Calu3 (cell line): ENCODE results near the gene ADRB1. TPM values are rescaled to one million over a fixed set of nuclear protein-coding genes. Genes with fewer than 3 reads are reported as not detected.

Source experiments
- BruUV-seq: library from RNA; stranded (reverse); fragments of 400-500 nt; replicated peaks from 2 replicates; lab custom pipeline; 2021; lab: Mats Ljungman, UMichigan
- CTCF ChIA-PET: fragments of 300-600 bp; sonication (Branson Sonifier 250); formaldehyde crosslinking; loops from one replicate; lab custom pipeline; 2022; ENCODE audit warnings: antibody characterized with exemption; lab: Charles Lee
- DNase-seq: peaks from one replicate; pipeline ENCODE4 v3.0.0; 2022
- H3K27ac Mint-ChIP-seq: one replicate; pipeline ENCODE4 v1.8.0; 2022; ENCODE audit warnings: mixed read lengths; ENCODE audit not compliant: unreplicated experiment
- H3K27me3 Mint-ChIP-seq: one replicate; pipeline ENCODE4 v1.8.0; 2022; ENCODE audit warnings: mixed read lengths; ENCODE audit not compliant: unreplicated experiment
- H3K36me3 Mint-ChIP-seq: one replicate; pipeline ENCODE4 v1.8.0; 2022; ENCODE audit warnings: mild to moderate bottlenecking, moderate library complexity, mixed read lengths; ENCODE audit not compliant: insufficient read depth, unreplicated experiment
- H3K4me1 Mint-ChIP-seq: one replicate; pipeline ENCODE4 v1.8.0; 2022; ENCODE audit warnings: mild to moderate bottlenecking, low read depth, mixed read lengths; ENCODE audit not compliant: unreplicated experiment
- H3K4me3 Mint-ChIP-seq: one replicate; pipeline ENCODE4 v1.8.0; 2022; ENCODE audit warnings: mild to moderate bottlenecking, low read depth, moderate library complexity, mixed read lengths; ENCODE audit not compliant: unreplicated experiment
- H3K9me3 Mint-ChIP-seq: one replicate; pipeline ENCODE4 v1.8.0; 2022; ENCODE audit warnings: low read depth, mixed read lengths; ENCODE audit not compliant: unreplicated experiment
- intact Hi-C: fragments of 100-400 bp; cut with micrococcal nuclease; formaldehyde crosslinking; loops from one replicate; pipeline ENCODE4 v1.10.0; 2022; ENCODE audit not compliant: unreplicated experiment
- total RNA-seq: library from RNA; stranded (reverse); gene quantifications from 2 replicates; pipeline ENCODE4 v1.2.3, GENCODE V29; 2022
- TF ChIP-seq, protein P1 (sequence below): fragments of 200-600 bp; IDR thresholded peaks from one replicate; pipeline ENCODE4 v1.8.0; 2022; ENCODE audit warnings: antibody characterized with exemption; ENCODE audit not compliant: unreplicated experiment

The ADRB1 gene
- total RNA-seq, 1 experiment from 2014 or later: 0.47 TPM

DNA sequence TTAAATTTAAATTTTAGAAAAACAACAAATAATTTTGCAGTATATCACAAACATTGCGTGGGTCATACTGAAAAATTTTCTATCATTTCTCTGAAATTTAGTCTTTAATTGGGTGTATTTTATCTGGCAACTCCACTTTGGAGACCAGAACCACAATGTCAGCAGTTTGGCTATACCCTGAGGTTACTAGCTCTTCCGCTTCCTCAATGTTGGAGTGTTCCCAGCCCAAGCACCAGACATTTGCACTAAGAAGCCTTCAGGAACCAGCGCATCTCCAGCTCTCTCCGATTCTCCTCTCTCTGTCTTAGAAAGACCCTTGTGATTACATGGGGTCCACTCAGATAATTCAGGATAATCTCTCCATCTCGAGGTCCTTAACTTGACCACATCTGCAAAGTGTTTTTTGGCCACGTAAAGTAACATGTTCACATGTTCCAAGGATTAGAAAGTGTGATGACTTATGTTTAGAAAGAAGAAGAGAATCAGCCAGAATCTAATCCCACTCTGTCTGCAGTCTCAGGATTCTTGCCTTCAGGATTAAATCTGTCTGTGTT, 43.1 kb upstream of the ADRB1 start:
- CTCF ChIA-PET: no interaction called here
- Mint-ChIP-seq H3K9me3 (no peaks in the 10 kb centered on the region), H3K36me3 (no peaks in the 10 kb centered on the region), H3K27ac (no peak overlapping the region), H3K27me3 (peaks cover 33% of the 10 kb centered on the region), H3K4me3 (no peak overlapping the region), H3K4me1 (no peaks in the 10 kb centered on the region)
- no TSS peak for BruUV-seq
- TF ChIP-seq, protein P1, sequence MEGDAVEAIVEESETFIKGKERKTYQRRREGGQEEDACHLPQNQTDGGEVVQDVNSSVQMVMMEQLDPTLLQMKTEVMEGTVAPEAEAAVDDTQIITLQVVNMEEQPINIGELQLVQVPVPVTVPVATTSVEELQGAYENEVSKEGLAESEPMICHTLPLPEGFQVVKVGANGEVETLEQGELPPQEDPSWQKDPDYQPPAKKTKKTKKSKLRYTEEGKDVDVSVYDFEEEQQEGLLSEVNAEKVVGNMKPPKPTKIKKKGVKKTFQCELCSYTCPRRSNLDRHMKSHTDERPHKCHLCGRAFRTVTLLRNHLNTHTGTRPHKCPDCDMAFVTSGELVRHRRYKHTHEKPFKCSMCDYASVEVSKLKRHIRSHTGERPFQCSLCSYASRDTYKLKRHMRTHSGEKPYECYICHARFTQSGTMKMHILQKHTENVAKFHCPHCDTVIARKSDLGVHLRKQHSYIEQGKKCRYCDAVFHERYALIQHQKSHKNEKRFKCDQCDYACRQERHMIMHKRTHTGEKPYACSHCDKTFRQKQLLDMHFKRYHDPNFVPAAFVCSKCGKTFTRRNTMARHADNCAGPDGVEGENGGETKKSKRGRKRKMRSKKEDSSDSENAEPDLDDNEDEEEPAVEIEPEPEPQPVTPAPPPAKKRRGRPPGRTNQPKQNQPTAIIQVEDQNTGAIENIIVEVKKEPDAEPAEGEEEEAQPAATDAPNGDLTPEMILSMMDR: no peak
- intact Hi-C loops: no loop called here
- no peak for DNase-seq

DNA sequence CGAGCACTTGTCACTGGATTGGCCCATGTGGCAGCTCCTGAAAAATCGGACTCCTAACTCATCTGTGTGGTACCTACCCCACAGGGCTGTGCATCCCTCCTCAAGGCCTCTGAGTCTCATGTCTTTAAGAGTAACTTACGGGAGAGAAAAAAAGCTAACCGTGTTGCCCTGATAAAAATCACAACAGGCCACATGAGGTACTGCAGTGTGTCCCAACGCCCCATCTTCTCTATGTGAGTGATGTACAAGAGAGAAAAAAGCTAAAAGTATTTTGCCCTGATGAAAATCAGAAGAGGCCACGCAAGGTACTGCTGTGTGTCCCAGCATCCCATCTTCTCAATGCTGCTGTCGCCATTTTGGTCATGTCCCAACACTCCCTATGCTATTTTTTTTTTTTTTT, 41.2 kb upstream of the ADRB1 start:
- H3K27ac Mint-ChIP-seq: no peak overlapping the region
- TF ChIP-seq, protein P1: no peak
- H3K4me3 Mint-ChIP-seq: no peak overlapping the region
- H3K36me3 Mint-ChIP-seq: no peaks in the 10 kb centered on the region
- DNase-seq: no peak
- no peaks in the 10 kb centered on the region for H3K4me1 Mint-ChIP-seq
- BruUV-seq: no TSS peak
- CTCF ChIA-PET: interaction anchor here (0.8 kb wide), 1 partner anchor 18 kb away, joined by 6 read pairs; no protein-coding TSS in a partner anchor
- no peaks in the 10 kb centered on the region for H3K9me3 Mint-ChIP-seq
- peaks cover 19% of the 10 kb centered on the region for H3K27me3 Mint-ChIP-seq
- intact Hi-C loops: no loop called here

DNA sequence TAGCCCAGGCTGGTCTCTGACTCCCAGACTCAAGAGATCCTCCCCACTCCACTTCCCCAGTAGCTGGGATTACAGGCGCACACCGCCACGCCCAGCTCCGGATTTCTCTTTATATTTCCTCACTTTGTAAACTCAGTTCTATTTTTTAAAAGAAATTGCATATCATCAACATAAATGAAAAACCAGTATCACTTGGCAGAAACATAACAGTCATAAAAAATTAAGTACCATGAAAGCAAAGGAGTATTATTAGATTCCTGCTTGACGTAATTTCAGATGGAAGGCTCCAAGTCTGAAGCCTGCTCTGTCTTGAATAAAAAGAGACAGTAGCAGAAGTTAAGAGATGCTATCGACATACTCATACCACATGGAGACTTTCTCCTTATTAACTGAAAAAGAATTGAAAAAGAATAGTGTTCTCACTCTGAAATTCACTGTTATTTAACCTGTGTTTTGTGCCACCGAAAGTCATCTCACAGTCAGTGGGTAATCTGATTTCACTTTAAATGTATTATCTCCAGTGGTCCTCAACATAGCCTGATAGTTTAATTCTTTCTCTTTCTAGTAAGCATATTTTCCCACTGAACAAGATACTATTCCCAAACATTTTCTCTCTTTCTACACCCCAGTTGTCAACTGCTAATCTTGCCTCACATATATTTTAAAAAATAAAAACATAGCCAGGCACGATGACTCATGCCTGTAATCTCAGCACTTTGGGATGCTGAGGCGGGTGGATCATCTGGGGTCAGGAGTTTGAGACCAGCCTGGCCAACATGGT, 40.3 kb upstream of the ADRB1 start:
- H3K27ac Mint-ChIP-seq: no peak overlapping the region
- CTCF ChIA-PET: interaction anchor here (0.6 kb wide), 1 partner anchor 1244 kb away, joined by 3 read pairs; no protein-coding TSS in a partner anchor

DNA sequence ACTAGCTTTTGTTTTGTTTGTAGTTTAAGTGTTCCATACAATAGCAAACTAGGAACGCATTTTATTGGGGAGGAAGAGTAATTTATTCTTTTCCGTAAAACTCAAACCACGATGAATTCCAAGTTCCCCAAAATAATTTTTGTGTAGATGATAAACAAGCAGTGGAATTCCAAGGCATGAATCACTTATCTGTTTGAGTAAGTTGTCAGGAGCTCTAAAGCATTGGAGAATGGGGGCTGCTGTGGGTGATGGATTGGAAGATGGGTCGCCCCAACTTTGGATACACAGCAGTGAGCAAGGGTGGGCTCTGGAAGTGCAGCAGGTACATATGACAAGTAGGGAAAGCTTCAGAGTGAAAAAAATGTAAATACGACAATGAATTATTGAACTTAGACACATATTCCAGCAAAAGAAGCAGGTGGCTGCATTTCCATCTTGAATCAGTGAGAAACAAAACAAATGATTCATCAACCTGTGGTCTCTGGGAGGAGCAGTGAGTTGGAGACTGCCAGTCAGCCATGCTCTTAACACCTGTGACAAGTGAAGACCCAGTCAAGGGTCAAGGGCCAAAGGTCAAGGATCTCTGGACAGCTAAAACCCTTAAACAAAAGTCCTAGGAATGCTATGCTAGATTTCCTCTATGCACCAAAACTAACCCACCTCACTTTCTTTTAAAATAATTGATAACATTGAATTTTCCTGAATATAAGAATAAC, 34.2 kb upstream of the ADRB1 start:
- Mint-ChIP-seq H3K9me3 (no peaks in the 10 kb centered on the region), H3K27me3 (peaks cover 14% of the 10 kb centered on the region), H3K27ac (no peak overlapping the region), H3K36me3 (no peaks in the 10 kb centered on the region), H3K4me3 (no peak overlapping the region), H3K4me1 (no peaks in the 10 kb centered on the region)
- TF ChIP-seq, protein P1: no peak
- no TSS peak for BruUV-seq
- CTCF ChIA-PET: no interaction called here
- intact Hi-C loops: no loop called here
- DNase-seq: no peak

More for the DNA sequence above, 40.3 kb upstream of the ADRB1 start:
- BruUV-seq: no TSS peak
- Mint-ChIP-seq H3K36me3 (no peaks in the 10 kb centered on the region), H3K4me1 (no peaks in the 10 kb centered on the region), H3K9me3 (no peaks in the 10 kb centered on the region), H3K27me3 (peaks cover 19% of the 10 kb centered on the region), H3K4me3 (no peak overlapping the region)
- intact Hi-C loops: no loop called here
- TF ChIP-seq, protein P1: no peak
- DNase-seq: no peak
